ENCODE results near the gene PLEKHG5. TPM values are rescaled to one million over a fixed set of nuclear protein-coding genes. Genes with fewer than 3 reads are reported as not detected.

Gene PLEKHG5
- polyA plus RNA-seq (2013, experiment 1 of 2; ENCODE audit: insufficient read length) = 9.1 TPM
- polyA plus RNA-seq (2013, experiment 2 of 2; ENCODE audit: insufficient read length) = 8.6 TPM

- peak; percentile 79 for DNase-seq
Observed at GRCh38 chr1:6491480-6491962, at the start of gene PLEKHG5. TSS of gene PLEKHG5 (minus strand) at chr1:6491667. CDS start at chr1:6477571, 14,096 bp downstream.

GRCh38 chr1:6538956-6539355 lies 47.5 kb upstream of the PLEKHG5 start:
- peak; percentile 75 for DNase-seq

GRCh38 chr1:6536291-6536690 lies 44.8 kb upstream of the PLEKHG5 start:
- no peak for DNase-seq

- no peak for DNase-seq
Observed at GRCh38 chr1:6535214-6535613, 43.7 kb upstream of the PLEKHG5 start.

GRCh38 chr1:6534248-6534822 lies 42.9 kb upstream of the PLEKHG5 start:
- no peak for DNase-seq

DNA sequence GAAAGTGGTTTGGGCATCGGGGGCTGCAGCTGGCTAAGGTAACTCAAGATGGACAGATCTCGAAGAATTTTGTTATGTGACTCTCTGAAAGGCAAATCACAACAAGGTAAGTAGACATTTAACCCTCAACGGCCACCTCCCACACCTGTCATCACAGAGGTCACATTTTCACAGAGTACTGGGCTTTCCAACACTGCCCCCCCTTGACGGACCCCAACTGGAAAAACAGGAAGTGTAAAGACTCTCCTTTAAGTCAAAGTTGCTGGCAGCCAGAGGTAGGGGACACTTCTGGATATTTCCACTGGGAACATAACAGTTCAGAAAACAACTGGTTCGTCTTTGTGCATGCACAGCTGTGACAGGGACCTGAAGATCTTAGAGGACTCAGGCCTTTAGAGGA lies 40.5 kb upstream of the PLEKHG5 start:
- no peak for DNase-seq

DNA sequence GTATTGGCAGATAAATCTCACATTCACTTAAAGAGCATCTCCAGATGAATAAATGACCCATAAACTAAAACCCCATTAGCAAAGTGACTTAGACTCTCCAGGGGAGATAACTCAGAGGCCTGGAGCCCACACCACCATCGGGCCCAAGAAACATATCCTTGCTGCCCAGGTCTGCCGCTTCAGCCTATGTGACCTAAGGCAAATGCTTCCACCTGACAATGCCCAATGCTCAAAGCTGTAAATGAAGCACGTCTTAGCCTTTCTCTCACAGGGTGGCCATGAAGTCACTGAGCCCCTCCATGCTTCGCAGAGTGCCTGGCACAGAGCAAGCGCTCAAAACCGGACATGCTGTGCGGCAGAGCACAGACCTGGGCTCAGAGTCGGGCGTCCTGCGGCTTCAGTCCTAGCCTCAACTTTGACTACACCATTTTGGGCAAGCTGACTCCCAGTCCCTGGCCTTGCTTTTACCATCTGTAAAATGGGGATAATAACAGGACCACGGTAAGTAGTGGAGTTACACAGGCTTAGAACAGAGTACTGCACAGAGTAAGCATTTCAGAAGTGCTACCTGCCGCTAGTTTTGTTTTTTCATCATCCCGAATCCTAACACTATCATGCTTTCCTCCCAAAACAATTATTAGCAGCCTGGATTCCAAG lies 39.2 kb upstream of the PLEKHG5 start:
- DNase-seq = no peak

GRCh38 chr1:6528492-6528891 lies 37.0 kb upstream of the PLEKHG5 start:
- DNase-seq = no peak

- DNase-seq = no peak
Observed at GRCh38 chr1:6526316-6526715, 34.8 kb upstream of the PLEKHG5 start.

DNA sequence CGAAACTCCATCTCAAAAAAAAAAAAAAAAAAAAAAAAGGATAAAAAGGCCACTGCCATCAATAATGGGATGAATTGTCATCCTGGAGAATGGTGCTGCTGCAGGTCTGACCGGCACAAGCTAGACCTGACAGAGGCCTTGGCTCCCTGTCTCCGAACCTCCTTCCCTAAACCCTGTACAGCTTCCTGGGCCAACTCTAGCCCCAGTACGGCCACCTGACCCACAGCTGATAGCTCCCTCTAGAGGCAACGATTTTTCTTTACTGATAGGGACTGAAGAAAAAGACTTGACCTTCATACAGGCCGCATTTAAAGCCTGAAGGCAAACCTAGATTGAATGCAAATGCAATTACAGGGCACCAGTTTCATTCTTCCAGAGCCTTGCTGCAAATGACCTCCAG lies 32.1 kb upstream of the PLEKHG5 start:
- DNase-seq = peak; percentile 41

GRCh38 chr1:6521536-6521935 lies 30.1 kb upstream of the PLEKHG5 start:
- no peak for DNase-seq

- peak; percentile 76 for DNase-seq
Observed at GRCh38 chr1:6519935-6520671, 28.6 kb upstream of the PLEKHG5 start.

GRCh38 chr1:6519491-6519934 lies 28.0 kb upstream of the PLEKHG5 start:
- DNase-seq = no peak

- DNase-seq = peak; percentile 51
Observed at GRCh38 chr1:6517435-6517851, 26.0 kb upstream of the PLEKHG5 start.

DNA sequence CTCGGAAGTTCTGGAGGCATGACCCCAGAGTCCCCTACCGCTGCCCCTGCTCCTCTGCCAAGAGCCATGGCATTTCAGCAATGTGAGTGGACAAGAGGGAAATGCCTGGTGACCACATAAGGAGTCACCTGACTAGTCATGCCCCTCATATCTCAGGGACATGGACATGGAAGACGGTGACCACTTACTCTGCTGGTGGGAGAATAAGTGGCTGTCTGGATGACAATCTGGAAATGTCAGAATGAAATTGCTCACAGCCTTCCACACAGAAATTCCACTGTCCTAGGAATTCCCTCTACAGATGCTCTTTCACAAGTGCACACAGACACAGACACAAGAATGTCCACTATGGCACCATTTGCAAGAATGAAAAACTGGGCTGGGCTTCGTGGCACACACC lies 24.3 kb upstream of the PLEKHG5 start:
- DNase-seq = peak; percentile 22

GRCh38 chr1:6513320-6513801 lies 21.9 kb upstream of the PLEKHG5 start:
- DNase-seq = no peak

- no peak for DNase-seq
Observed at GRCh38 chr1:6512908-6513280, 21.4 kb upstream of the PLEKHG5 start.

GRCh38 chr1:6512245-6512907 lies 20.9 kb upstream of the PLEKHG5 start:
- DNase-seq = no peak

DNA sequence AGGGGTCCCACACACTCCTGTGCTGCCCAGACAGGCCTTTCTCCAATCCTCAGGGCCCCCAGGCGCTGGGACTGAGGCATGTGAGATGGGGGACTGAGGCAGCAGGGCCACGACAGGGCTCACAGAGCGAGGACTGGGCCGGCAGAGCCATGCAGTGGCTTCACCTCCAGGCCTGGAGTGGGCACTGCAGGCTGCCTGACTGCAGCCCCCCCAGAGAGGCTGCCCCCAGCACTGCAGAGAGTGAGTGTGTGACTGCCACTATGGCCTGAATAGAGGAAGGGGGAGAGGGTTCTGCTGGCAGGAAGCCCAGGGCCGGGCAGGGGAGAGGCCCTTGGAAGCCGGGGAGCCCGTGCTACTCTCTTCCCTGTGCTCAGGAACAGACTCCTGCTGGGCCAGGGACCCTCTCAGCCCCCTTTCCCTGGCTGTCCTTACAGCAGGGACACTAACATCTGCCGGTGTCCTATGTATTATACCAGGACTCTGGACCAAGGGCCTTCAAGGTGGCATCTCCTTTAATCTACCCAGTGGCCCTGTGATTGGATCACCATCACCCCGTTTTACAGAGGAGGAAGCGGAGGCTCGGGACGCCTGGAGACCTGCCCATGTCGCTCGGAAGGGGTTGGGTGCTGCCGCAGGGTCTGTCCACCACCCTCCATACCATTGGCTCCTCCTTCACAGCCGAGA lies 20.2 kb upstream of the PLEKHG5 start:
- no peak for DNase-seq

DNA sequence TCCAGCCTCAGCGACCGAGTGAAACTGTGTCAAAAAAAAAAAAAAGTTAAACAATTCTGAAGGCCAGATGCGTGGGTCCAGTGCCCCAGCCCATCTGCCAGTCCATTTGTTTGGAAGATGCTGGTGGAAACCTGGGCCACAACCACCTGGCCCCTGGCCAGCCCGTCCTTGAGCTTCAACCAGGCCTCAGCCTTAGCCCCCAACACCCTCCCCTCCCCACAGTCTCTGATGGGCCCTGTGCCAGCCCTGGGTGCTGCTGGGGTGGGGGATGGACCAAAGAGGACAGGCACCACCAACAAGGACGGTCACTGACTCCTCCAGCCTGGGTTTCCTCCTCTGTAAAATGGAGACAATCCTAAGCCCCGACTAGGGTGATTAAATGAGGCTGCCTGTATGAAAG lies 19.6 kb upstream of the PLEKHG5 start:
- no peak for DNase-seq

GRCh38 chr1:6510493-6510892 lies 19.0 kb upstream of the PLEKHG5 start:
- no peak for DNase-seq

- DNase-seq = no peak
Observed at GRCh38 chr1:6509919-6510291, 18.4 kb upstream of the PLEKHG5 start.
